ENCODE measurements around the gene PLCL1.

GRCh38 chr2:197821550-197822289, 17.3 kb downstream of the PLCL1 start:
- TF ChIP-seq TAF1 (IDR thresholded peaks at IDR 0.05; ENCODE audit: borderline replicate concordance, insufficient read depth, low read length) = no peak
- no peak for TF ChIP-seq POLR2AphosphoS5 (IDR thresholded peaks at IDR 0.05; ENCODE audit: low read depth, low read length)
- TF ChIP-seq FOXP2 (optimal IDR thresholded peaks at IDR 0.05; ENCODE audit: borderline replicate concordance, extremely low read depth, extremely low read length, insufficient read depth) = no peak

Measured in PFSK-1 (cell line).